Progenitor cell of endocrine pancreas (in vitro differentiated cells): ENCODE data around the gene KLF14. TPM values are rescaled to one million over a fixed set of nuclear protein-coding genes. Genes with fewer than 3 reads are reported as not detected.

Source experiments
- DNase-seq: peaks from one replicate; pipeline ENCODE4 v3.0.0; 2021; ENCODE audit warnings: low spot score; ENCODE audit not compliant: unreplicated experiment
- H3K27ac Mint-ChIP-seq: 2 replicates; pipeline ENCODE4 v1.8.0; 2021; ENCODE audit warnings: mild to moderate bottlenecking, moderate library complexity, mixed read lengths
- H3K27me3 Mint-ChIP-seq: 2 replicates; pipeline ENCODE4 v1.8.0; 2021; ENCODE audit warnings: mixed read lengths
- H3K36me3 Mint-ChIP-seq: 2 replicates; pipeline ENCODE4 v1.8.0; 2022; ENCODE audit warnings: mixed read lengths; ENCODE audit not compliant: insufficient read depth
- H3K4me1 Mint-ChIP-seq: 2 replicates; pipeline ENCODE4 v1.8.0; 2021; ENCODE audit warnings: low read depth, mixed read lengths
- H3K4me3 Mint-ChIP-seq: 2 replicates; pipeline ENCODE4 v1.8.0; 2021; ENCODE audit warnings: low read depth, mild to moderate bottlenecking, moderate library complexity, mixed read lengths
- H3K9me3 Mint-ChIP-seq: 2 replicates; pipeline ENCODE4 v1.8.0; 2021; ENCODE audit warnings: low read depth, mixed read lengths
- total RNA-seq: library from RNA; stranded (reverse); gene quantifications from 2 replicates; pipeline ENCODE4 v1.2.1, GENCODE V29; 2021
- TF ChIP-seq, protein P1 (sequence below): fragments of 200-600 bp; sonication (generic); IDR thresholded peaks from one replicate; pipeline ENCODE4 v1.5.0; 2021; ENCODE audit warnings: antibody characterized with exemption, mild to moderate bottlenecking; ENCODE audit not compliant: unreplicated experiment

The KLF14 gene
- total RNA-seq, 1 donor from 2014 or later = 0.14 TPM

- H3K27me3 Mint-ChIP-seq = peaks cover 89% of the 10 kb centered on the region
Measured at GRCh38 chr7:130732980-130733930, 752 bp downstream of the KLF14 start.

GRCh38 chr7:130723784-130724183 is 10.2 kb downstream of the KLF14 start:
- no peaks in the 10 kb centered on the region for H3K4me1 Mint-ChIP-seq
- no peak for DNase-seq
- no peak overlapping the region for H3K27ac Mint-ChIP-seq
- TF ChIP-seq, protein P1, sequence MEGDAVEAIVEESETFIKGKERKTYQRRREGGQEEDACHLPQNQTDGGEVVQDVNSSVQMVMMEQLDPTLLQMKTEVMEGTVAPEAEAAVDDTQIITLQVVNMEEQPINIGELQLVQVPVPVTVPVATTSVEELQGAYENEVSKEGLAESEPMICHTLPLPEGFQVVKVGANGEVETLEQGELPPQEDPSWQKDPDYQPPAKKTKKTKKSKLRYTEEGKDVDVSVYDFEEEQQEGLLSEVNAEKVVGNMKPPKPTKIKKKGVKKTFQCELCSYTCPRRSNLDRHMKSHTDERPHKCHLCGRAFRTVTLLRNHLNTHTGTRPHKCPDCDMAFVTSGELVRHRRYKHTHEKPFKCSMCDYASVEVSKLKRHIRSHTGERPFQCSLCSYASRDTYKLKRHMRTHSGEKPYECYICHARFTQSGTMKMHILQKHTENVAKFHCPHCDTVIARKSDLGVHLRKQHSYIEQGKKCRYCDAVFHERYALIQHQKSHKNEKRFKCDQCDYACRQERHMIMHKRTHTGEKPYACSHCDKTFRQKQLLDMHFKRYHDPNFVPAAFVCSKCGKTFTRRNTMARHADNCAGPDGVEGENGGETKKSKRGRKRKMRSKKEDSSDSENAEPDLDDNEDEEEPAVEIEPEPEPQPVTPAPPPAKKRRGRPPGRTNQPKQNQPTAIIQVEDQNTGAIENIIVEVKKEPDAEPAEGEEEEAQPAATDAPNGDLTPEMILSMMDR = no peak
- H3K9me3 Mint-ChIP-seq = no peaks in the 10 kb centered on the region
- peaks cover 22% of the 10 kb centered on the region for H3K27me3 Mint-ChIP-seq
- H3K4me3 Mint-ChIP-seq = no peak overlapping the region
- no peaks in the 10 kb centered on the region for H3K36me3 Mint-ChIP-seq

More at GRCh38 chr7:130732980-130733930, 752 bp downstream of the KLF14 start:
- Mint-ChIP-seq H3K9me3 (no peaks in the 10 kb centered on the region), H3K36me3 (no peaks in the 10 kb centered on the region), H3K27ac (peak overlapping the region; percentile 36), H3K4me3 (peak overlapping the region; percentile 69), H3K4me1 (peaks cover 4% of the 10 kb centered on the region)
- DNase-seq = peak; percentile 45
- TF ChIP-seq, protein P1 = peak; percentile 31

DNA sequence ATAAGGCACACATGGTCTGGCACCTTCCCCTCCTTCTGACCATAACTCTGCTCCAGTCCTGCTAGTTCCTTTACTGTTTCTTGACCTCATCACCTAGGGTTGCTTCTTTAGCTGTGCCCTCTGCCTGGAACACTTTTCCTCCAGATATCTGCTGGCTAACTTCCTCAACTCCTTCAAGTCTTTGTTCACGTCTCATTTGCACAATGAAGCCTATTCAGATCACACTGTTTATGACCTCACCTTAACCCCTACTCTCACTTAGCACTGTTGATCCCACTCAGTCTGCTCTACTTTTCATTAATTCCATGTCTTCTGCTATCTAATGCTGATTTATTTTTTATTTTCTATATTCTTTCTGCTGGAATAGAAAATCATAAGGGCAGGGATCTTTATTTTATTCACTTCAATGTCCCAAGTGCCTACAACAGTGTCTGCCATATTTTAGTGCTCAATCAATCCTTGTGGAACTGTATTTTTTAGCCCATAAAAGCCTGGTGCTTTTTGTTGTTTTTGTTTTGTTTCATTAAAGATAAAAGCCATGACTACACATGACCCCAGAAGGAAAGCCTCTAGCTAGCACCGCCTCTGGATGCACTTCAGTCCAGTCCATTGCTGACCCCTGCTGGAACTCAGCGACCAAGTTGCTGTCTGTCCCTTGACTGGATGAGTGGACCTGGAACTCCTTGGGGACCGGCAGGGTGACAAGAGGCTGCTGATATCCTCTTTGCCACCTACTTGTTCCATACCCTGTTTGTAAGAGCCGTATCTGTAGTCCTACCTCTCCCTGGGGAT is 12.3 kb downstream of the KLF14 start:
- no peaks in the 10 kb centered on the region for H3K4me1 Mint-ChIP-seq
- H3K9me3 Mint-ChIP-seq = no peaks in the 10 kb centered on the region
- no peak overlapping the region for H3K27ac Mint-ChIP-seq
- peak; percentile 59 for DNase-seq
- no peak overlapping the region for H3K4me3 Mint-ChIP-seq
- peaks cover 8% of the 10 kb centered on the region for H3K27me3 Mint-ChIP-seq
- no peaks in the 10 kb centered on the region for H3K36me3 Mint-ChIP-seq
- TF ChIP-seq, protein P1 = peak; percentile 78

- Mint-ChIP-seq H3K27ac (no peak overlapping the region), H3K27me3 (peaks cover 8% of the 10 kb centered on the region), H3K36me3 (no peaks in the 10 kb centered on the region), H3K9me3 (no peaks in the 10 kb centered on the region), H3K4me3 (no peak overlapping the region), H3K4me1 (no peaks in the 10 kb centered on the region)
- DNase-seq = no peak
- TF ChIP-seq, protein P1 = no peak
Measured at GRCh38 chr7:130719541-130719940, 14.5 kb downstream of the KLF14 start.

- H3K27me3 Mint-ChIP-seq = peaks cover 6% of the 10 kb centered on the region
- no peaks in the 10 kb centered on the region for H3K9me3 Mint-ChIP-seq
- H3K4me1 Mint-ChIP-seq = no peaks in the 10 kb centered on the region
- TF ChIP-seq, protein P1 = no peak
- no peak overlapping the region for H3K4me3 Mint-ChIP-seq
- H3K27ac Mint-ChIP-seq = no peak overlapping the region
- DNase-seq = no peak
- no peaks in the 10 kb centered on the region for H3K36me3 Mint-ChIP-seq
Measured at GRCh38 chr7:130712416-130712815, 21.6 kb downstream of the KLF14 start.
